GM12864 (cell line): ENCODE measurements around the gene SP110.
"Not testable (repeated sequence)": the region's sequence is repeated elsewhere in the genome, so short reads cannot be mapped to it uniquely, and the experiment has no call there.

Experiments
- DNase-seq: peaks from one replicate; pipeline ENCODE4 v3.0.0-alpha.2; 2011; ENCODE audit warnings: low read depth
- H3K4me3 ChIP-seq: 2 replicates; pipeline ENCODE4 v1.5.1; 2011; ENCODE audit warnings: mild to moderate bottlenecking, low read depth, low read length, control low read depth
- CTCF ChIP-seq: IDR thresholded peaks from 2 replicates; pipeline ENCODE4 v1.5.1; 2011; ENCODE audit warnings: low read depth, mild to moderate bottlenecking, moderate library complexity, low read length, control low read depth, inconsistent platforms; ENCODE audit errors: missing control alignments

The SP110 gene

GRCh38 chr2:230224458-230224857 is 4.7 kb upstream of the SP110 start:
- DNase-seq: no peak
- TF ChIP-seq CTCF: no peak
- no peak overlapping the region; the same call in 1 of the 2 replicates for H3K4me3 ChIP-seq

- not testable (repeated sequence) for H3K4me3 ChIP-seq, DNase-seq
These were observed 3.0 kb upstream of the SP110 start for GRCh38 chr2:230222829-230223228.

- DNase-seq: no peak
- no peak for TF ChIP-seq CTCF
- no peak overlapping the region for H3K4me3 ChIP-seq
These were observed 1.7 kb upstream of the SP110 start for GRCh38 chr2:230221493-230221892.

- DNase-seq: no peak
- peak overlapping the region; percentile 69 for H3K4me3 ChIP-seq
- no peak for TF ChIP-seq CTCF
These were observed 674 bp upstream of the SP110 start for GRCh38 chr2:230220347-230220969.

GRCh38 chr2:230218421-230218820 is 1.4 kb downstream of the SP110 start:
- TF ChIP-seq CTCF: no peak
- H3K4me3 ChIP-seq: peak overlapping the region; percentile 69
- no peak for DNase-seq

- no peak for TF ChIP-seq CTCF
- DNase-seq: no peak
These were observed 2.4 kb downstream of the SP110 start for GRCh38 chr2:230217424-230217823.

GRCh38 chr2:230216489-230216888 is 3.3 kb downstream of the SP110 start:
- no peak overlapping the region for H3K4me3 ChIP-seq
- DNase-seq: no peak
- TF ChIP-seq CTCF: no peak

More at GRCh38 chr2:230217424-230217823, 2.4 kb downstream of the SP110 start:
- peak overlapping the region; percentile 15 for H3K4me3 ChIP-seq
